OCI-M2 (cell line): ENCODE measurements around the gene DLEU7.

Experiments used
- DNase-seq: peaks from one replicate; lab custom pipeline; 2025; ENCODE audit not compliant: unreplicated experiment; lab: John Stamatoyannopoulos, UW

Gene DLEU7

DNA sequence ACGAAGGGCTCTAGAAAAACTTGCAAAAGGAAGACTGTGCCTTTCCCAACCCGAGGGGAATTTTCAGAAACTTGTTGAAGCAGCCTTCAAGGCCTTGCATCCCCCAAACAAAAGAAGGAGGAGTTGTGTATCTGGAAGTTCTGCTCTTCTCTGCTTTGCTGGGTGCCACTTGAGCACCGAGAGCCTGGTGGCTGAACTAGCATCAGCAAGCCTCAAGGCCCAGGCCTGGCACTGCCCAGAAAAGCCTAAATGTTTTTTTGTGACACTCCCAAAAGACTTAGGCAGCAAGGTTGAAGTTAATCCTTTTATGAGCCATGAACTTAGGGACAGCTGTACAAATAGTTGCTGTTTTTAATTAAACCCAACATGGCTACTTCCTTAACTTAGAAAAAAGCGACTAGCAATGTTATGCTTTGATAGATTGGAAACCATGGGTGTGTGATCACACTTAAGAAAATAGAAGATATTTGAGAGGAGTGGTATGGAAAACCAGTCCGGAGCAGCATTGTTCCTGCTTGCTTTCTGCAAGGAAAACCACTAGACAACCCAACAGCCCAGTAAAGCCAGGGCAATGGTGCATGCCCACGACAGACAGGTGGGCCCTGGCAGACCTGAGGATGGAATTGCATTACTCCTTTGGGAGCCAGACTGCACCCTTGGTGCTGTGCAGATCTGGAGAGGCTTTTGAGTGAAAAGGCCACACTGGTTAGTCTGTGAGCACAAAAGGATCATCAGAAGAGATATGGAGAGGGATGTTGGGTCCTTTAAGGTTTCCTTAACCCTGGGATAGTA, 788 bp upstream of the DLEU7 start:
- DNase-seq = no peak

DNA sequence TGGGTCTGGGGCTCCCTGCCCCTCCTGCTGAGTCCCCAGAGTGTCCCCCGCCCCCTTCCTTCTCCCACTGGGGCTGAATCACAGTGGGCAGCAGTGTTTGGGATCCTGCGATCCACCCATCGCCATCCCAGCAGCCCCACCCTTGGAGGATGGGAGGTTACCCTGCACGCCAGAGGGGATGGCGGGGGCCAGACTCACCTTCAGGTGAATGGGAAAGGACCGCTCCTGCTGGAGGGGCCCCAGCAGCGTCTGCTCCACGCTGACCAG, 569 bp downstream of the DLEU7 start:
- no peak for DNase-seq

DNA sequence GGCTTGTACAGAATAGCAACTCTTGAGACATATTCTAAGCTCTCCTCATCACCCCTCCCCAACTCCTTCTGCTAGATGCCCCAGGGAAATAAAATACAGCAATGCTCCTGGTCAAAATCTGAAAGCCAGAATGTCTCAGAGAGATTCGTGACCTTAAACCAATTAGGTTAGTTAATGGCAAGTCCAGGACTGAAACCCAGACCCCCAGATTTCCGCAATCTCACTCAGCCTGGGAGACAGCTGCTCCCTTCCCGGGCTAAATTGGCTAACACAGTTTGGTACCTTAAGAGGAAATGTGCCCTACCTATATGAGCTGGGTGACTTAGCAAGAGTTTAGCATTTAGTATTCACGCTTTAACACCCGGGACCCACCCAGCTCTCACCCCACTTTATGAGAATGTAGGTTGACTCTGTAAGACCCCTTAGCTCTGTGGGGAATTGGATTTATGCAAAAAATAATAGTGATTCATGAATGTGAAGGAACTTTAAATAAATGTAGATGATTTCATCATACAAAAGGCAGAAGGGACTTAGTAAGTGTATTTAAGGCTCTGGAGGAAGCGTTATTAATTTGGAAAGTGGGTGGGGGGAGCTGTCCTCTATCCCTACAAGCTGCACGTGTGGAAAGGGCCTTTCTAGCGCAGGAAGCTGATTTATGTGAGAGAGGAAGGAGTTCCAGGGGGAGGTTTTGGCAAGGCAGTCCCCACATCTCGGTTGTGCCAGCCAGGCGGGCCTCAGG, 1.1 kb downstream of the DLEU7 start:
- DNase-seq = no peak

DNA sequence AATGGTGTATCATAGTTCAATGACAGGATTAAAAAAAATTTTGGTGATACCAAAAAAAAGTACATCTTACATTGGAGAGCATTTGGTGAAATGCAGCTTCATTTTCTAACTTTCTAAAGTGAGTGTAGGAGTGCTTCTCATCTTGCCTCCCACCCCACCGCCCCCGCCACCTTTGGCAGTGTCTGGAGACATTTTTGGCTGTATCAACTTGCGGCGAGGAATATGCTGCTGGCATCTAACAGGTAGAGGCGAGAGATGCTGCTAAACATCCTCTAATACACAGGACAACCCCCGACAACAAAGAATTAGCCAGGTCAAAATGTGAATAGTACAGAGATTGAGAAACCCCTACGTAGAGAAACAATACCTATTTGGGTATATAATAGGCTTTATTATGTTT, 1.7 kb downstream of the DLEU7 start:
- no peak for DNase-seq

DNA sequence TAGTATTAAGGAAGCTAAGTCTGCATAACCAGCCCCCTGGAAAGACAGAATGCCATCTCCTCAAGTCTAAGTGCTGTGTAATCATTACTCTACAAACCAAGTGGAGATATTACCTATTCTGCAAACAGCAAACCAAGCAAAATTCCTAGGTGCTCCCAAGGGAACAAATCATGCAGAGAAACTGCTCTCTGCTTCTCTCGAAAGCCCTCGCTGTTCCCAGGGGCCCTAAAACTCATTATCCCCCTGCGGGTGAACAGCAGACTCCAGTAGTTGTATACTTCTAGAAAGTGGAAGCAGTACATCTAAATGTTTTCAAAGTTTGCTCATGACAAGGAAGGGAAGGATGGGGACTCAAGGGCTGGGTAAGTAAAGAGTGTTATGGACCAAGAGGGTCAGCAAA, 3.2 kb downstream of the DLEU7 start:
- no peak for DNase-seq

DNA sequence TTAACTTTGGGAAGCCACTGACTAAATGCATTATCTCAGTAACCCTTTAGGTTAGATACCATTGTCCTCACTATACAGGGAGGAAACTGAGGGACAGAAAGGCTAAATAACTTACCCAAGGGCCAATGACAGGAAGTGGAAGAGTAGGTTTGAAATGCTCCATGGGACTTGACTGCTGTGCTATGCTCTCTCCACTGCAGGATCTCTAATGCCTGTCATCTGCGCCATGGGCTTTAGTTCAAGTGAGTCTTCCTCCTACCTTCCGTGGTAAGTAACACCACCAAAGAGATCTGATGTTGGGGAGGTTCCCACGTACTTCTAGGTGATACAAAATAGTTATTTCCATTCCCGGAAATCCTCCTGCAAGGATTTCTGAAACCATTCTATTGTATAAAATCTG, 3.7 kb downstream of the DLEU7 start:
- DNase-seq = no peak

DNA sequence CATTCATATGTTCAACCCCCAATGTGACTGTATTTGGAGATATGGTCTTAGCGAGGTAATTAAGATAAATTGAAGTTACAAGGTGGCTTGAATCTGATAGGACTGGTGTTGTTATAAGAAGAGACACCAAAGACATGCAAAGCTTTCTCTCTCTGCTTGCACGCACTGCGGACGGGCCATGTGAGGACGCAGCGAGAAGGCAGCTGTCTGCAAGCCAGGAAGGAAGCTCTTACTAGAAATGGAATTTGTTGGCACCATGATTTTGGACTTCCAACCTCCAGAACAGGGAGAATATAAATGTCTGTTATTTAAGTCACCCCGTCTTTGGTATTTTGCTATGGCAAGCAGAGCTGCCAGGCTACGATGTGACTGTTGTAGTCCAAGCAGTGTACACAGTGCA, 4.8 kb downstream of the DLEU7 start:
- no peak for DNase-seq

DNA sequence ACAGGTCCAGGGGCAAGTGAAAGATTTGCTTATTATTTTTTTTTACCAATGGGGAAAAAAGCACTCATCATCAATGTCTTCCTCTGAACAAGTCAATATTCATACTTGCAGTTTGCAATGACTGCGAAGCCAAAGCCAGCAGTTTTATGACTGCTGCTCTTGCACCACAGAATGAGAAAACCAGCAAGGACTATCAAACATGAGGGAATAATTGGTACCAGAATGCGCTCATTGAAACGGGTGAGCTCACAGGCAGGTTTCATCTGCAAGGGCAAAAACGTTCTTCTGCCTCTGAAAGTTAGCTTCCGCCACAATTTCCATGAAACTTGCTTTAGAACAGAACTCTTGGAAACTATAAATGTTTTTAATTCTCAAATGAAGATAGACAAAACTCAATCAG, 5.5 kb downstream of the DLEU7 start:
- no peak for DNase-seq

DNA sequence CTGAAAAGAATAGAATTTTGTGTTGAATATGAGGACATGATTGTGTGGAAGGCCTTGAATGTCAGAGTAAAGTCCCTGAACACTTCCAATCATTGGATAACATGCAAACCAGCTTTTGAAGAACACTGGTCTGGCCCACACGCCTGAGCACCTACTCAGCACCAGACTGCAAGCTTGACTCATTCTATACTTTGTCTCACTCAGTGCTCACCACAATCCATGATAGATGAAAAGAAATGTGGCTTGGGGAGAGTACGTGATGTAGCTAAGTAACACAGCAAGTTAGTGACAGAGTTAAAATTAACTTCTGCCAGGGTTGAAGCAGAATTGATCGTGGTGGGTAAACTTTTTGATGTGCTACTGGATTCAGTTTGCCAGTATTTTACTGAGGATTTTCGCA, 12.0 kb downstream of the DLEU7 start:
- no peak for DNase-seq

DNA sequence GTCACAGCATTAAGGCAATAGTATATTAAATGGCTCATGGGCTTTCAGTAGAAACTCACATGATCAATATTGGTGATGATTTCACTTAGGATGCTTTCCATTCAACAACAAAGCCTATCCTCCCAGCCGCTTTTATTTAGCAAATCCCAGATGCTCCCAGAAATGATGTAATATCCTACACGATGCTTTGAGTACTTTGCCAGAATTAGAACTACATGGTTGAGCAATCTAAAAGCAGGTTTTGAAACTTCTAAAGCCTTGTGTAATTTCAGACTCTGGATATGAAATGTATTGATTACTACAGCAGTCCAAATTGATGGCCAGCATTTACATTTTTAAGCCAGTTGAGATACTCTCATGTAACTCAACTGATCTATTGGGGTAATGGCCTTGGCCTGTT, 13.6 kb downstream of the DLEU7 start:
- no peak for DNase-seq

DNA sequence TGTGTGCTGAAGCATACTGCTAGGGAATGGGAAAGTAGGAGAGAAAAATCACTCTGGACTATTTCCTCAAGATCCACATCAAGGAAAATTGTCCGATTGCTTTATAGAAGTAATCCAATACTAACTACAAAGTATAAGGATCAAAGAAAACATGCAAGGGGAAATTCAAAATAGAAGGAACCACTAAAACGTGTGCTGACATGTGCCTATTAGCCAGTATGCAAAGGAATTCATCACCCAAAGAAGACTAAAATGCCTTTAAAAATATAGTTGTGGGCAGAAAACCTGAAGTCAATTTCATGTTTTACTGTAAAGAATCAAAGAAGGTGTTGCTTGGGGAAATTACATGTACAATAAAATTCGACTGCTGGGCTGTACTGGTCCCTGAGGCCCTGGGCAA, 14.3 kb downstream of the DLEU7 start:
- no peak for DNase-seq

DNA sequence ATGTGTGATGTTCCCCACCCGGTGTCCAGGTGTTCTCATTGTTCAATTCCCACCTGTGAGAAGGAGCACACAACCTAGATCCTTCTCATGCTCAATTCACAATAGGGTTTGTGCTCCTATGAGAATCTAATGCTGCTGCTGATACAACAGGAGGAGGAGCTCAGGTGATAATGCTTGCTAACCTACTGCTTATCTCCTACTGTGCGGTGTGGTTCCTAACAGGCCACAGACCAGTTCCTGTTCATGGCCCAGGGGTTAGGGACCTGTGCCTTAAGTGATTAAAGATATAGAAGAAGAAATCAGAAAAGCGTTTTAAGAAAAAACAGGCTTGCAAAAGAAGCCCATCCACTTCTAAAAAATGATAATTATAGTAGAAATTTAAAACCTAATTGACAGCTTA, 17.5 kb downstream of the DLEU7 start:
- no peak for DNase-seq

DNA sequence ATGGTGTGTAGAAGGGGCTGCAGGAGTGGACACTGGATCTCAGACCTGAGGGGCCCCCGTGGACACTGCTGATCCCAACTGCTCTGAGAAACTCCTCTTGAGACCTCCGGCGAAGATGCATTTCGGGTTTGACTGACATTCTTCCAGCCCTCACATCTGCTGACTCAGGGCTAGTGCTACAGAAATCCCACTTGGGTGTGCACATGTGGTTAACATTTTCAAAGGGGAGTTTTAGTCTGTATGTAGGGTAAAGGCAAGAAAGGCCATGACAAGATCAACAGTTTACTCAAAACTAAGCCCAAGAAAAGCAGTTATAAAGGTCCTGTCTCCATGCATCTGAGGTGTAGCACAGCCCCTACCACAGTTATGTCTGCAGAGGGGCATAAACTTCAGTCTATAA, 31.2 kb downstream of the DLEU7 start:
- DNase-seq = no peak

DNA sequence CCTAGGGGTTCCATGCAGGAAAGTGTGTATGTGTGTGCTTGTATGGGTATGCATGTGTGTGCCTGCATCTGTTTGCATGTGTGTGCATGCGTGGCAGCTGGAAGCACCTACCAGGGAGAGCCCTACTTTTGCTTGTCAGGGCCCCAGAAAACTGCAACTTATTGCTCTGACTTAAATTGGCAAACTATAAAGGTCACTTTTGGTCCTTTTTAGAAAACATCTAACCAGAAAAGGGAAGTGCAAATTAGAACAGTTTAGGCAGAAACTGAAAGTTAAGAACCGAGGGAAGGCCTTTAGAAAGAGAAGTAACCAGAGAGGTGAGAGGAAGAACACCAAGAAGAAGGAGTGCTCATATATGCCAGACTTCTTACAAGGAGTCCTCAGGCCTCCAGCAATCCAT, 32.5 kb downstream of the DLEU7 start:
- DNase-seq = no peak

DNA sequence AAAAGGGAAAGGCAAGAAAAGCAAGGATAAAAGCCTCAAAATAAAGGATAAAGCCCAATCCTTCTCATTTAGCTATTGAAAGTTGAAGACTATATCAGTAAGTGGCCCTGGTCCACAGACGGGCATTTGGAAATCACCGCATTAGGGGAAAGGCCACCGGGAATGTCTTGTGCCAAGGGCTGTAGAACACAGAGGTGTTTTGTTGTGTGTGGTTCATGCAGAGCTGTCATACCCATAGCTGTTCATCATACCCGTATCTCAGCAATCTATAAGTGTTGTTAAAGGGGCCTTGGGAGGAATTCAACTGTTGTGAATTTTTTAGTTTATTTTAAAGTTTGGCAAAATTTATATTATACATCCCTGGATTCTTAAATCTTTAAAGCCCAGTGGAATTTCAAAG, 33.0 kb downstream of the DLEU7 start:
- no peak for DNase-seq

DNA sequence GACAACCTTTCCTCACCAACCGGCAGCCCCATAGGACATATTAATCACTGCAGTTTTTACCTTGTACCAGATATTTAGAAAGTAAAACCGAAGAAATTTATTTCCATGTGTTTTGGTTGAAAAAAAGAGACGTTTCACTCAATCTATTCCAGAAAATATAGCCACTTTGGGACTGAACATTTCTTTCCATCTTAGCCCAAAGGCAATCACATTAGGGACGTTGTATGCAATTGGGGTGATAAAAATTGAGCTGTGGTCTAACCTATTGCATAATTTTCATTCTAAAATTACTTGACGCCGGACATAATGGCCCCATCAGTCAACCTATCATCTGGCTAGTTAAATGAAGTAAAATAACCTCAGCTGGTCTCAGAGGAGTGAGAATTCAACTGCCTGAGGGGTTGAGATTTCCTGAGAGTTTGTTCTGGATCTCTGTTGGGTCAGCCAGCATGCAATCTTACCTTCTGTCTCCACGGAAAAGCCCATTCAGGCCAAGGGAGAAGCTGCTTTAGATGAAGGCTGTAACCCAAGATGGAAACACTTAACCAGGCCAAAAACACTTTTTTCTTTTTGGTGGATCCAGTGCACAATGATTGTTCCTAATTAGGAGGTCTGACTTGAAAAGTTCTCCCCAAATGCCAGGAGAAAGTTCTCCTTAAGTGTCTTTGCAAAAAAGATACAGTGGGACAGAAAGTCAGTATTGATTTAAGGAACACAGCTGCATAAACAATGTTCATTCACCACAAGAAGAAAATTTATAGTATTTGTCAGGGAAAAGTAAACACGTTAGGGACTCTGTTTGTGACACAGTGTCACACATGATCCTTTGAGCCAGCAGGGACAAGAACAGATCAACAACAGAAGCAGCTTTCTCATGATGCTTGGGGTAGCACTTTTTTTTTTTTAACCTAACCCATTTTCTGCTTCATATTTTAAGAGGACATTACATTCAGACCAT, 34.1 kb downstream of the DLEU7 start:
- DNase-seq = no peak

DNA sequence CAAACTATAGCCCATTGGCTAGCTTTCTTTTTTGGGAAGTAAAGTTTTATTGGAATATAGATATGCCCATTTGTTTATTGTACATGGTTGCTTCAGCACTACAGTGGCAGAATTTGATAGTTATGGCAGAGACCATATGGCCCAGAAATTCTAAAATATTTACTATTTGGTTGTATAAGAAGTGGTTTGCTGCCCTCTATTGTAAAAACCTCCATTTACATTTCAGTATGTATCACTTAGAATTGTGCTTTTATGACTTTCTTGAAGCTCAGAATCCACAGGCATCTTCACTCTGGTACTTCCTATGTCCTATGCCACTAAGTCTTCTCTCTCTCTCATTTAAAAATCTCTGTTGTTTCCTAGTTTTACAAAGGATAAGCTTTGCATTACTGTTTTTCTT, 37.7 kb downstream of the DLEU7 start:
- DNase-seq = no peak

DNA sequence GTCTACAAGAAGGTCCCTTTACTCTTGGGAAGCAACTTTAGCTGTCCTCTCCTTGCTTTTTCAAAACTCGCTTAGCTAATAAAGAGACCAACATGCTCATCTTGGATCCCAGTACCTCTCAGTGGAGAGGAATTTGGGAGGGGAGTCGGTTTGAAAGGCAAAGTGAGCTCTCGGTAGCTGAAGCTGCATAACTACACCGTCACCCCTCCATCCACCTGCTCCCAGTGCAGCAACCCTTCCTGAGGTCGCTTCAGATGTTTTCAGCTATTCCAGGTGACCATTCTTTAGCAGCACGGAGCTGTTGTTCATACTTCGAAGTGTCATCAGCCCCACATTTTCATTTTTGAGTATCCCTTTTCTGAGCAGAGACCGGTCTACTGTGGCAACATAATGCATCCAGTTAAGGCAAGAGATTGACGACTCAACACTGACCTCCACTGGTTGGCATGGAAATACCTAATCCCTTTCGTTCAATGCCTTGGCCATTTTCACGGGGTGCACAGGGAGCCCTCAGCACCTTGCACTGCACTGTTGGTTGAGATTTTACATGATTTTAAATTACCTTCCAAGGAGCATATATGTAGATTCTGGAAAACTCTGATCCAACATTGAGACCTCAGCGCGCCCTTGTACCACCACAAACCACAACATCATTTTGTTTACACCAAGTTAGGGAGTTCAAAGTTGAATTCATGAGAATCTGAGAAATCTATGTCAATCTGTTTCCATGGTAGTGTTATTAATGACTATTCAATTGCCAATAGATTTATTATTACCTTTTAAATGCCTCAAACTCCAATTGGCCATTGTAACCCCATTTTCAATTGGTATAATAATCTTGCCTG, 42.2 kb downstream of the DLEU7 start:
- no peak for DNase-seq

DNA sequence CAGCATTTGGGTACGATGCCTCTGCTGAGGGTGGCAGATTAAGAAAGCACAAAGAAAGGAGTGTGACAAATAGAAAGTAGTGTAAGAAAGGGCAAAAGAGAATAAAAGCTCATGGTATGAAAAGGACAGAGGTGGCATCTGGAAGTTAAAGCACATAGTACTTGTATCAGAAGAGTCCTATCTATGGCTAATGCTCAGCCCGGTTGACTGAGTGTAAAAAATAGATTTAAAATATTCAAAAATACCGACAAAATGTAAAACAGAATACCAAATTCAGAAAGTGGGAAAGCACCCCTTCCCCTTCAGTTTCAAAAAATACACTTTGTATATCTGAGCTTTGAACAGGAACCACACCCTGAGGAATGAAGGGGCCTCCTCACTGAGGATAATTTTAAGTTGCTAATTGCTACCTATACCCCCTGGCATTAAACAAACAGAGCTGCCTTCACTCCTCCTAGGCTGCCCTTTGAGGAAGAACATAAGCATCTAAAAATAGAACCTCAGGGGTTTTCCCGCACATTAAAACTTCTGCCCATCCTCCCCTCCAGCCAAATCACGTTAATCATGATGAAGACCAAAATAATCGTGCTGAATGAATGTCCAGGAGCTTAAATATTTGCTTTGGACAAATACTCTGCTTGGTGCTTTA, 43.3 kb downstream of the DLEU7 start:
- DNase-seq = no peak

DNA sequence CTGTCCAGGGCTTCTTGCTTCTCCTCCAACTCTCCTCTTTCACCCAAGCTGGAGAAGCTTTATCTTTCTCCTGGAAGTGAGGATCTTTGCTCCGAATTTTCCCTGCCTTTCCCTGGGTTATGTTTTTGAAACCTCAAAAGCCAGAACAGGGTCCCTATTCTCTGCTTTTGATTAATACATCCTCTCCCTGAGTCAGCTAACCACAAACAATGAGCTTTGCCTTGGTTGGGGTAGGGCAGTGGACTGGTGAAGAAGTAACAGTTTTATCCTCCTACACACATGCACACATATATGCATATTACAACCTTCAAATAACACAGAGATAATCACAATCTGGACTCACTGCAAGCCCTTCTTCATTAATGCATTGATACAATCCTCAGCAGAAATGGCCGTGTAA, 44.6 kb downstream of the DLEU7 start:
- no peak for DNase-seq

DNA sequence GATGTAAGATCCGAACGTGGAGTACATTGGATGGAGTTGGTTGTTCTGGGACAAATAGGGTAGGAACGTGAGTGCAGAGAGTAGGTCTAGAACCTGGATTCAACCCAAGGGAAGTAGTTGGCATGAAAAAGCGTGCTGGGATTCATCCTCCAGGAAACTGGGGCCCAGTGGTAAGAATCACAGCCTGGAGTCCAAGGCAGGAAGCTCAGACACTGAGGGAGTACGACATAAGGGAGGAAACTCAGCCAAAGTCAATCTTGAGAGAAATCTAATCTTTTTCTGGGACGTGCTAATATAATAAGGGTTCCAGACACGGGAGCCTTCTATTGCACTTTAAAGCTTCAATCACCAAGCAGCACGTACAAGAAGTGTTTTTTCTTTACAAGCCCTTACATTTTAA, 46.4 kb downstream of the DLEU7 start:
- no peak for DNase-seq
